ENCODE data around the gene UBXN4.
"Not testable (repeated sequence)": the region's sequence is repeated elsewhere in the genome, so short reads cannot be mapped to it uniquely, and the experiment has no call there.

Gene UBXN4

GRCh38 chr2:135741395-135742324 lies at the start of gene UBXN4:
Gene UBXN4, plus strand, starts transcription at chr2:135741855. Its CDS starts 75 bp downstream, at chr2:135741930.
- Histone ChIP-seq H3K27ac (ENCODE audit: low read length) (peak within 1 kb of the TSS; percentile 97), H3K27me3 (ENCODE audit: control insufficient read depth in 1 of 2, insufficient read depth in 2 of 2, low read length in 2 of 2) (no peaks in the 10 kb centered on the region), H3K4me1 (ENCODE audit: control insufficient read depth, insufficient read depth, low read length) (no peaks in the 10 kb centered on the region), H3K36me3 (ENCODE audit: control insufficient read depth in 2 of 2, insufficient read depth in 2 of 2, low read length in 2 of 2) (peaks cover 0 to 2% of the 10 kb centered on the region in 2 donors), H3K9ac (ENCODE audit: low read length in 2 of 2) (peak within 1 kb of the TSS; percentile 94 to 97), H3K9me3 (ENCODE audit: control insufficient read depth in 2 of 2, low read length in 2 of 2) (no peaks in the 10 kb centered on the region), H3K4me3 (ENCODE audit: low read length in 2 of 2) (peak within 1 kb of the TSS; percentile 86 to 96)

GRCh38 chr2:135694711-135695110 lies 46.9 kb upstream of the UBXN4 start:
- no peak overlapping the region for H3K9ac ChIP-seq (ENCODE audit: low read length in 2 of 2)
- no peaks in the 10 kb centered on the region for H3K9me3 ChIP-seq (ENCODE audit: control insufficient read depth in 2 of 2, low read length in 2 of 2)
- H3K4me3 ChIP-seq (ENCODE audit: low read length in 2 of 2), result no peak overlapping the region
- H3K36me3 ChIP-seq (ENCODE audit: control insufficient read depth in 2 of 2, insufficient read depth in 2 of 2, low read length in 2 of 2), result peaks cover 0 to 4% of the 10 kb centered on the region in 2 donors
- no peak overlapping the region for H3K27ac ChIP-seq (ENCODE audit: low read length)
- H3K27me3 ChIP-seq (ENCODE audit: control insufficient read depth in 1 of 2, insufficient read depth in 2 of 2, low read length in 2 of 2), result no peaks in the 10 kb centered on the region
- no peaks in the 10 kb centered on the region for H3K4me1 ChIP-seq (ENCODE audit: control insufficient read depth, insufficient read depth, low read length)

GRCh38 chr2:135698838-135699237 lies 42.8 kb upstream of the UBXN4 start:
- no peak overlapping the region for H3K9ac ChIP-seq (ENCODE audit: low read length in 2 of 2)
- no peaks in the 10 kb centered on the region for H3K9me3 ChIP-seq (ENCODE audit: control insufficient read depth in 2 of 2, low read length in 2 of 2)
- H3K4me1 ChIP-seq (ENCODE audit: control insufficient read depth, insufficient read depth, low read length), result no peaks in the 10 kb centered on the region
- peaks cover 0 to 4% of the 10 kb centered on the region in 2 donors for H3K36me3 ChIP-seq (ENCODE audit: control insufficient read depth in 2 of 2, insufficient read depth in 2 of 2, low read length in 2 of 2)
- H3K27ac ChIP-seq (ENCODE audit: low read length), result no peak overlapping the region
- no peaks in the 10 kb centered on the region for H3K27me3 ChIP-seq (ENCODE audit: control insufficient read depth in 1 of 2, insufficient read depth in 2 of 2, low read length in 2 of 2)
- H3K4me3 ChIP-seq (ENCODE audit: low read length in 2 of 2), result no peak overlapping the region

GRCh38 chr2:135701442-135701841 lies 40.2 kb upstream of the UBXN4 start:
- H3K9ac ChIP-seq (ENCODE audit: low read length in 2 of 2), result no peak overlapping the region

GRCh38 chr2:135703300-135703699 lies 38.4 kb upstream of the UBXN4 start:
- Histone ChIP-seq H3K36me3 (ENCODE audit: control insufficient read depth in 2 of 2, insufficient read depth in 2 of 2, low read length in 2 of 2) (no peaks in the 10 kb centered on the region), H3K27me3 (ENCODE audit: control insufficient read depth in 1 of 2, insufficient read depth in 2 of 2, low read length in 2 of 2) (no peaks in the 10 kb centered on the region), H3K4me1 (ENCODE audit: control insufficient read depth, insufficient read depth, low read length) (no peaks in the 10 kb centered on the region), H3K27ac (ENCODE audit: low read length) (no peak overlapping the region), H3K4me3 (ENCODE audit: low read length in 2 of 2) (no peak overlapping the region), H3K9me3 (ENCODE audit: control insufficient read depth in 2 of 2, low read length in 2 of 2) (no peaks in the 10 kb centered on the region), H3K9ac (ENCODE audit: low read length in 2 of 2) (no peak overlapping the region)

More at GRCh38 chr2:135701442-135701841, 40.2 kb upstream of the UBXN4 start:
- Histone ChIP-seq H3K36me3 (ENCODE audit: control insufficient read depth in 2 of 2, insufficient read depth in 2 of 2, low read length in 2 of 2) (no peaks in the 10 kb centered on the region), H3K4me3 (ENCODE audit: low read length in 2 of 2) (no peak overlapping the region), H3K27me3 (ENCODE audit: control insufficient read depth in 1 of 2, insufficient read depth in 2 of 2, low read length in 2 of 2) (no peaks in the 10 kb centered on the region), H3K4me1 (ENCODE audit: control insufficient read depth, insufficient read depth, low read length) (no peaks in the 10 kb centered on the region), H3K9me3 (ENCODE audit: control insufficient read depth in 2 of 2, low read length in 2 of 2) (no peaks in the 10 kb centered on the region), H3K27ac (ENCODE audit: low read length) (no peak overlapping the region)

- not testable (repeated sequence) for H3K9ac ChIP-seq (ENCODE audit: low read length in 2 of 2); H3K9me3 ChIP-seq (ENCODE audit: control insufficient read depth in 2 of 2, low read length in 2 of 2); H3K36me3 ChIP-seq (ENCODE audit: control insufficient read depth in 2 of 2, insufficient read depth in 2 of 2, low read length in 2 of 2); H3K4me3 ChIP-seq (ENCODE audit: low read length in 2 of 2); H3K4me1 ChIP-seq (ENCODE audit: control insufficient read depth, insufficient read depth, low read length); H3K27me3 ChIP-seq (ENCODE audit: control insufficient read depth in 1 of 2, insufficient read depth in 2 of 2, low read length in 2 of 2); H3K27ac ChIP-seq (ENCODE audit: low read length)
Measured at GRCh38 chr2:135704075-135704474, 37.6 kb upstream of the UBXN4 start.

GRCh38 chr2:135708159-135708558 lies 33.5 kb upstream of the UBXN4 start:
- no peaks in the 10 kb centered on the region for H3K4me1 ChIP-seq (ENCODE audit: control insufficient read depth, insufficient read depth, low read length)
- no peak overlapping the region for H3K4me3 ChIP-seq (ENCODE audit: low read length in 2 of 2)
- no peak overlapping the region for H3K9ac ChIP-seq (ENCODE audit: low read length in 2 of 2)
- H3K27me3 ChIP-seq (ENCODE audit: control insufficient read depth in 1 of 2, insufficient read depth in 2 of 2, low read length in 2 of 2), result no peaks in the 10 kb centered on the region
- no peaks in the 10 kb centered on the region for H3K9me3 ChIP-seq (ENCODE audit: control insufficient read depth in 2 of 2, low read length in 2 of 2)
- no peak overlapping the region for H3K27ac ChIP-seq (ENCODE audit: low read length)
- H3K36me3 ChIP-seq (ENCODE audit: control insufficient read depth in 2 of 2, insufficient read depth in 2 of 2, low read length in 2 of 2), result no peaks in the 10 kb centered on the region

GRCh38 chr2:135709992-135710391 lies 31.7 kb upstream of the UBXN4 start:
- Histone ChIP-seq H3K9me3 (ENCODE audit: control insufficient read depth in 2 of 2, low read length in 2 of 2) (no peaks in the 10 kb centered on the region), H3K27ac (ENCODE audit: low read length) (no peak overlapping the region), H3K36me3 (ENCODE audit: control insufficient read depth in 2 of 2, insufficient read depth in 2 of 2, low read length in 2 of 2) (peaks cover 0 to 2% of the 10 kb centered on the region in 2 donors), H3K4me3 (ENCODE audit: low read length in 2 of 2) (no peak overlapping the region), H3K4me1 (ENCODE audit: control insufficient read depth, insufficient read depth, low read length) (no peaks in the 10 kb centered on the region), H3K27me3 (ENCODE audit: control insufficient read depth in 1 of 2, insufficient read depth in 2 of 2, low read length in 2 of 2) (no peaks in the 10 kb centered on the region), H3K9ac (ENCODE audit: low read length in 2 of 2) (no peak overlapping the region)

- H3K9ac ChIP-seq (ENCODE audit: low read length in 2 of 2); H3K4me3 ChIP-seq (ENCODE audit: low read length in 2 of 2); H3K4me1 ChIP-seq (ENCODE audit: control insufficient read depth, insufficient read depth, low read length); H3K27ac ChIP-seq (ENCODE audit: low read length); H3K27me3 ChIP-seq (ENCODE audit: control insufficient read depth in 1 of 2, insufficient read depth in 2 of 2, low read length in 2 of 2); H3K9me3 ChIP-seq (ENCODE audit: control insufficient read depth in 2 of 2, low read length in 2 of 2): not testable (repeated sequence)
- H3K36me3 ChIP-seq (ENCODE audit: control insufficient read depth in 2 of 2, insufficient read depth in 2 of 2, low read length in 2 of 2), result peaks cover 10 to 11% of the 10 kb centered on the region in 2 donors
Measured at GRCh38 chr2:135715086-135715485, 26.6 kb upstream of the UBXN4 start.

- Histone ChIP-seq H3K9ac (ENCODE audit: low read length in 2 of 2) (no peak overlapping the region), H3K27me3 (ENCODE audit: control insufficient read depth in 1 of 2, insufficient read depth in 2 of 2, low read length in 2 of 2) (no peaks in the 10 kb centered on the region), H3K4me3 (ENCODE audit: low read length in 2 of 2) (no peak overlapping the region), H3K9me3 (ENCODE audit: control insufficient read depth in 2 of 2, low read length in 2 of 2) (no peaks in the 10 kb centered on the region), H3K27ac (ENCODE audit: low read length) (no peak overlapping the region), H3K4me1 (ENCODE audit: control insufficient read depth, insufficient read depth, low read length) (no peaks in the 10 kb centered on the region), H3K36me3 (ENCODE audit: control insufficient read depth in 2 of 2, insufficient read depth in 2 of 2, low read length in 2 of 2) (peaks cover 0 to 5% of the 10 kb centered on the region in 2 donors)
Measured at GRCh38 chr2:135728064-135728743, 13.5 kb upstream of the UBXN4 start.

GRCh38 chr2:135732561-135732960 lies 9.1 kb upstream of the UBXN4 start:
- Histone ChIP-seq H3K9ac (ENCODE audit: low read length in 2 of 2) (no peak overlapping the region), H3K27me3 (ENCODE audit: control insufficient read depth in 1 of 2, insufficient read depth in 2 of 2, low read length in 2 of 2) (no peaks in the 10 kb centered on the region), H3K27ac (ENCODE audit: low read length) (no peak overlapping the region), H3K4me3 (ENCODE audit: low read length in 2 of 2) (no peak overlapping the region), H3K36me3 (ENCODE audit: control insufficient read depth in 2 of 2, insufficient read depth in 2 of 2, low read length in 2 of 2) (no peaks in the 10 kb centered on the region), H3K9me3 (ENCODE audit: control insufficient read depth in 2 of 2, low read length in 2 of 2) (no peaks in the 10 kb centered on the region), H3K4me1 (ENCODE audit: control insufficient read depth, insufficient read depth, low read length) (no peaks in the 10 kb centered on the region)
